GM18867 (cell line): ENCODE measurements around the gene ARHGAP24.

ENCODE experiments used
- ATAC-seq: cut with Tn5 transposase; IDR thresholded peaks from one replicate; pipeline ENCODE4 v1.9.1; 2021; ENCODE audit warnings: mild to moderate bottlenecking, moderate library complexity; ENCODE audit not compliant: unreplicated experiment

Gene ARHGAP24

DNA sequence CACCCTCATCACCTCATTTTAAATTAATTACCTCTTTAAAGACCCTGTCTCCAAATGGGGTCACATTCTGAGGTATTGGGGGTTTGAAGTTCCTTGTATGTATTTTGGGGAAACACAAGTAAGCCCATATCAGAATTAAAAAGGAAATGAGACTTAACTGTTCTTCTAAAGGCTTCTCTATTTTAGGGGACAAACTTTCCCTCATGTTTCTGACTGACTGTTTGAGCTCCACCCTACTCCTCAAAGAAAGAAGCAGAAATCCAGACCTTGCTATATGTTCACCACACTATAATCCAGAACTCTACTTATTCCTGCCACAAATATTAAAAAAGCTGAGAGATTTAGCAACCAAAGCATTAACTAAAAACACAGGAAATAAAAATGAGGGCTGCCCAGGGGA, 258.8 kb downstream of the ARHGAP24 start:
- no peak for ATAC-seq

DNA sequence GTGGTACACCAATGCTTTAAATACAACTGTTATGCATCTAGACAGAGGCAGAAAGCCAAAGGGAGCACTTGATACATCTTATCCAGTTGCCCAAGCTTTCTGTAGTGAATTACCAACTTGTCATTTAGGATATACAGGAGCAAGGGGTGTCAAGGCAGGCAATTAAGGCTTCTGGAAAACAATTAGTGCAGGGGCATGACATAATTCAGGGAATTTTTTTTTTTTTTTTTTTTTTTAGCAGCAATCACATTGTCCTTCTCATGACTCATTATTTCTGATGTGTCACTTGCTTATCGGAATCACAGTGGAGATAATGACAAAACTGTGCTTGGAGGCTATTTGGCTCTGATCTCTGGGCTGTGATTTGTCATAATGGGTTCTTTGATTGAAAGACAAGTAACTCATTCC, 259.5 kb downstream of the ARHGAP24 start:
- ATAC-seq: no peak

DNA sequence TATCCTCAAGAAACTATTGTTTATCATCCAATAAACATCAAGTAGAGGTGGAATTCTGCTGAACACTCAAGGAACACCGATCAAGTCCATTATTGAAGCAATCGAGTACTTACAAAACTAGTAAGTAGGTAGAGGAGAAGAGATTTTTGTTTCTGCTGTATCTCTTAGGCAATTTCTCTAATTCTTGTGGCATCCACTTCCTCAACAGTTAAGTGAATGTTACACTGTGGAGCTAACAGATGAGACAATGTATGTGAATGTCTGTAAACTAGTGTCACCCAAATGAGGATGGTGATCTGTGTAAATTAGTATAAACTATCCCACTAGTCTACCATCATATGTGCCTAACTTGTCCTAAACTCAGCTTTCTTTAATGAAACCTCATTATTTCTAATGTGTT, 261.6 kb downstream of the ARHGAP24 start:
- no peak for ATAC-seq

DNA sequence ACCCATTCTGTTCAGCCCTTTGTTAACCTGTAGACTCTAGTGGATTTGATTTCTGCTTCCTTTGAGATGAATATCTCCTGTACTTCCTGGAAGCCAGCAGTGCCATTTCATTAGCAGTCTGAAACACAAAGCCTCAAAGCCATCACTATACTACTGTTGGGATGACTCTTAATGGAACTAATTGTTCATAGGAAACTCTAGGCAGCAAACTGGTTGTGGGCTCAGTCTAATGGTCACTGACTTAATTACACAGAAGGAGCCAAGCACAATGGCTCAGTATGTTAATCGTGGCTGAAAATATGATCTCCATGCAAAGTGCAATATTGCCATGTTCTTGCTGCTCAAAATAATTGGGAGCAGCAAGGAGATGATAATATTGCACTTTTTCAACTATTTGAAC, 262.3 kb downstream of the ARHGAP24 start:
- no peak for ATAC-seq

DNA sequence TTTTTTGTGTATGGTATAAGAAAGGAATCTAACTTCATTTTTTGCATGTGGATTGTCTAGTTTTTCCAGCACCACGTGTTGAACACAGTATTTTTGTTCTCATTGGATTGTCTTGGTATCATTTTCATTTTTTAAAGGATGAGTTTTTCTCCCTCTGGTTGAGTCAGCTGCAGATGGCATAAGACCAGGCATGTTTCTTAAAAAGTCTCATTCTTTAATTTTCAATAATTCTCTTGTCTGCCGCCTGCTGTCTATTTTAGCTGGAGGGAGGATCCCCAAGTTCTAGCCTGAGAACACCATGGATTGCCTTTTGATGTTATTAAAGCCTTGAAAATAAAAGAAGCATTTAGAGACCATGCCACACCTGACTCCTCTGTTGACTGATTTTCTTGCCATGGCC, 263.8 kb downstream of the ARHGAP24 start:
- no peak for ATAC-seq

DNA sequence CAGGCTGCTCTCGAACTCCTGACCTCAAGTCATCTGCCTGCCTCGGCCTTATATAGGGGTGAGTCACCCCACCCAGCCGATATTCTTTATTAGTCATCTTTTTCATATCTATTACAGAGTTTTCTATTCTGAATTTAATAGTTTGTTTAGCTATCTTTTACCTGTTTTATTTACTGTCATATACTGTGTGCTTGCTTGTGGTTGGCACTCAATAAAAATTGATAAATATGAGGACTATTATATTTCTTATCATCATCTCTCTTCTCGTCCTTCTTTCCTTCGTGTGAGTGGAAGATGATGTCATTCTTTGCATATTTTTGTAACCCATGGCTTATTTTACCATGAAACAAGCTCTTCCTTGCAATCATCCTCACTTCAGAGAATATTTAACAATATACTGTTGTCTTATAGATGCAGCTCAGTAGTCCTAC, 265.5 kb downstream of the ARHGAP24 start:
- no peak for ATAC-seq

DNA sequence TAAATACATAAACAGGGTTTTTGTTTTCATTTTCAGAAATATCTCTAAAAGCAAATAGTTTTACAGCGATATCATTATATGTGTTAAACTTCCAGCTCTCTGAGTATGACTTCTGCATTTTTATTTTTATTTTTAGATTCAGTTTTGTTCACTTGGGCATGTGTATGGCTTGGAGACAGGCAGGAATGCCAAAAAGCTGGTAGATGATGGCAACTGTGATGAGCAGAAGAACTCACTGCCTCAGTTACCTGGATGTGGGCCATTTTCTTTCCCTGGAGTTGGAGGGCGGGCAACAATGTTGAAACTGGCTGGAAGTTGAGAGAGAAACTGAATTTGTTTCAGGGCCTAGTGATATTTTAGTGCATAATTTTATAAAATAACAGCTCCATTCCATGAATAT, 266.4 kb downstream of the ARHGAP24 start:
- no peak for ATAC-seq

DNA sequence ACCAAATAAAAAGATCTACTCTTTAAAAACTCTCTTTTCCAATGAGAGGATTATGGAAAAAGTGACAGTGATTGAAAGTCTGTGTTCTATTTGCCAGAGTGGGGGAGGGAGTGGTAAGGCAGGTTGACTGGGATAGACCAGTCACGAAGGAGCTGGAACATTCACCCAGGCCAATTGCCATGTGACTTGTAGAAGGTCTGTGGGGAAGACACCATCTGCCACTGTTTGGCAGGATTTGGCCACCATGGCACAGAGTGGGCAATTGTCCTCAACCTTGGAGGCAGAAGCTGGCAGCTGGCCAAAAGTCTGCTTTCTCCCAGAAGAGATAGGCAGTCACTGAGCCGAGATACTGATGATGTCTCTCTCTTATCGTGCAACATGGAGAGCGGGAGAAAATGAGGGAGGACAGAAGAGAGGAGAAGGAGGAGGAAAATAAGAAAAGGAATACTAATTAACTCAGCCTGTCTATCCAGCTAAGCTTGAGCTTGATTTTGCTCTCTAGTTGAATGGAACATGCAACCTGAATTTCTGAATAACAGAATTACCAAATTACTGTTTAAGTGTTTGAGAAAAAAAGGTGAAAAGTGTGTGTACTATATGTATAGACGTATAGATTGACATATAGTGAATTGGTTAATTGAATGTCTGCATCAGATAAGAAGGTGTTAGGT, 267.1 kb downstream of the ARHGAP24 start:
- ATAC-seq: no peak

DNA sequence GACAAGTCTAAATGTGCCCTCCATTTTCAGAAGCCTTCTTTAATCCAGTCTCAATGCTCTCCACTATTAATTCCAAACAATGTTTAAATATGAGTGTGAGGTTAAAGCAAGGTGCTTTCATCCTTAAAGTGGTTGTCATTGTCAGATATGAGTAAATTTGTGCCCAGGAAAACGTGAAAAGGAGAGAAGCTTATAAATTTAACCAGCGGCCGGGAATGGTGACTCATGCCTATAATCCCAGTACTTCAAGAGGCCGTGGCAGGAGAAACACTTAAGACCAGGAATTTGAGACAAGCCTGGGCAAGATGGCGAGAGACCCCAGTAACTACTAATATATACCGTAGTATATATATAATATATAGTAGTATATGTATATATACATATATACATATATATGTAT, 270.0 kb downstream of the ARHGAP24 start:
- ATAC-seq: no peak

DNA sequence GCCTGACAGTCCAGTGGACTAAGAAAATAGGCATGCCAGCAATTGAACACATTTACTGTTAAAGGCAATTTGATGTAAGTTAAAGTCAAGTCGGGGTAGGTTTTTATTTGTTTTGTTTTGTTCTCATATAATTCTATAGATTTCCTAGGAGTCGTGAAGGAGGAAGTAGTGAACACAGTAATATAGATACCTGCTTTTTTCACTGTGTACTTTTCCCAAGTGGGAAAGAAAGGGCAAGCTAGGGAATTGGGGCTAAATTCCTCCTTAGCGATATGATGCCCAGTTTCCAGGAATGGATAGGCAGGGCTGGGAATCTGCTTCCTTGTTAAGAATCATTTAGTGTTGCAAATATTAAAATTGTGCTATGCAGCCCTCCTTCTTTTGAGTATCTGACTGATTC, 271.0 kb downstream of the ARHGAP24 start:
- ATAC-seq: no peak

DNA sequence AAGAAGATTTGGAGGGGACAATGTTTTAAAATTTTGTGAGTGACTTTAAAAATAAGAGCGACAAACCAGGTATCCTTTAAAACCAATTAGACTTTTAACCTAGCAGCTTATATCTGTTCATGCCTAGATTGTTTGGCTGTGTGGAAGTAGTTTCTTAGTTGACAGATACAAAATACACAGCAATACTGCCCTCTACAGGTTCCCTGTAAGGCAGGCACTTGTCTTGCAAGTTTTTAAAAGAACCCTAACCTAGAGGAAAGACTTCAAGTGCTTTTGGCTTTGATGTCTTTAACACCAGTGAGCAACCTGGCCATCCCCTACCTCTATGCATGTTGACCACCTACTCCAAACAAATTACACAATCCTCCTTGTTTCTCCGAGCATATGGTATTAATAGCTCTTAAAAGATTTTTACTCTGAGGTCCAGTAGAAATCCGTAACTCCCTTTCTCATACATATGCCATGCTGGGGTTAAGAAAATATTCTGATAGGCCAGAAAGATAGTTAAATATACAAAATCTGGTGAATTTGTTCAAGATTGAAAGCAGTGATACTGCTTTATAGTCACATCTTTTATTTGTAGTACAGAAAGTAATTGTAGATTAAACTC, 273.0 kb downstream of the ARHGAP24 start:
- ATAC-seq: peak; percentile 80

DNA sequence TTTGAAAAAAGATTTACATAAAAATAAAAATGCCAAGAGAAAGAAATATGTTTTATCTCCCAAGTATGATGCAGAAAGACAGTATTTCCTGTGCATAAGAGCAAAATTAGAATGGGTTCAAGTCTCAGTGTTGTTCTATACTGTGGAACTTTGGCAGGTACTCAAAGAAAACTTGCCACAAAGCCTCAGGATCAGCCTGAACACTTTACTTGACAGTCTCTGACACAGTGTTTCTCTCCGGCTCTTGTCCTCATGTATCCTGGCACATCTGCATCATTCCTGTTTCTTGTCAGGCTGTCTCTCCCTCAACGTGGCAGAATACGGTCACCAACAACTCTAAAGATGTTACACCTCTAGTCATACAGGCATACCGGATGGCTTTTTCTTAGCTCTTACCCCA, 273.7 kb downstream of the ARHGAP24 start:
- ATAC-seq: no peak

DNA sequence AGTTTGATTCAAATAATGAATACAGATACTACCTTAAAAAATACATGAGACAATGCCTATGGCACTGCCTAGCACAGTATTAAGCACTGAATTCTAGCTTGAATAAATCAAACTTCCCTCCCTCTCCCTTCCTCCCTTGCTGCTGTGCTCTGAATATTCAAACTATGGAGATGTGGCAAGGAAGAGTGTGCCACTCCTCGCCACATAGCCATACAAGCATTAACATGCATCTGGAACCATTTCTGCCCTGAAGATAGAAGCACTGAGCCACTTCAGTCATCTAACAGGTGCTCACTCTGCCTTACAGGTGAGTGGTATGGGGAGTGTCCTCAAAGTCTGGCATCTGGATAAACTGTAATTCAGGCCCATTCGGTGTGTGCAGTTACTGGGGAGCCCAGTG, 276.9 kb downstream of the ARHGAP24 start:
- ATAC-seq: no peak

DNA sequence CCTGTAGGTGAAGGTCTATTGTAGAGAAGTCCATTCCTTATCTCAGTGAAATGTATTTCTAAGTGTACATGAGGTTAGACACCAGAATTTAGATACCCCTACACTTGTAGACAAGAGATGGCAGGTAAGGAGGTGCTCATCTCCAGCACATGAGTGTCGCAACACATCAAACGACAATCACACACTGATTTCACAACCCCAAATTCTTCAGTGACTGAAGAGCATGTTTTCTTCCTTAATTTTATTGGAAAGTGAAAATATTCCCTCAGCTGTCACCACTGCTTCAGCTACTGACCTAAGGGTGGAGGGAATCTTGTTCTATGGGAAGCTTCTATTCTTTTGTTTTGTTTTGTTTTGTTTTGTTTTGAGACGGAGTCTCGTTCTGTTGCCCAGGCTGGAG, 280.3 kb downstream of the ARHGAP24 start:
- ATAC-seq: no peak

DNA sequence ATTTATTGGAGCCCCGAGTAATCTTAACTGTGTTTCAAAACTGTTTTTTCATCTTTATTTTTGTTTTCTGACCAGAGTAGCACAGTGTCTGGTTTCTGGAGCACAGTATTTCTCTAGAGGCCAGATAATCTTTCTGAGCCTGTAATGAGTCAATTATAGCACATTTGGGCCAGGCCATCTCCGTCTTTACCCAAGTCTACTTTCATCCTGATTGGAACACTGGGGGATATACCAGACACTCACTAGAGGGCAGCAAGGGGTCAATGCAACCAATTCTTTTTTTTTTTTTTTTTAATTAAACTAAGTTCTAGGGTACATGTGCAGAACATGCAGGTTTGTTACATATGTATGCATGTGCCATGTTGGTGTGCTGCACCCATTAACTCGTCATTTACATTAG, 282.0 kb downstream of the ARHGAP24 start:
- ATAC-seq: no peak

DNA sequence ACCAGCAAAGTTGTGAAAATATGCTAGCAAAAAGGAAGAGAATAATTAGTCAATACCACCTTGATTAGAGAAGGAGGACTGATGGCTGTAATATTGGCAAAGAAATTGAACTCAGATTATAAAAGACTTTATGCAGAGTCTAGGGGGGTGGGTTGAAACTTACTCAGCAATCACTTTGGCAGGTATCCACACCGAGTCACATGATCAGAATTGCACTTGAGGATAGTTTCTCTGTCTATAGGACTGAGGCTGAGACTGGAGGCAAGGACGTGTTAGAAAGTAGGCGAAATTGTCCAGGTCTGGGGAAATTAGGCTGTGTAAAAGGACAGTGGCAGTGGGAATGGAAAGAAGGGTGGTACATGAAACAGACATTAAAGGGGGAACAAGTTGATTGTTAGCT, 284.4 kb downstream of the ARHGAP24 start:
- no peak for ATAC-seq

DNA sequence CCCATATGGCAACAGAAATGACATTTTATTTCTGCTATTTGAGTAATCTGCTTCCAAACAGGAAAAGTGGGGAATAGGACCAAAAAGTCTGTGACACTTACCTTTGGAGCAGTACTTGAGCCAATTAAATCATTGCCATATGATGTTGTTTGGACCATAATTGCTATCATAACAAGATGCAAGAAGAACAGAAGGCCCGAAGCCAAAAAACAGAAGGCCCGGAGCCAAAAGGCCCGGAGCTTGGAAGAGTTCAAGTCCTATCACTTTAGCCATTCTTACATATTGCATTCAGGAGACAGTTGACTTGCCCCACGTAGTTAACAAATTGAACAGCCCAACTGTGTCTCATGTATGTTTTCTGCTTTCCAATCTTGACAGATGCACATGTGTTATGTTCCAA, 285.6 kb downstream of the ARHGAP24 start:
- ATAC-seq: no peak

DNA sequence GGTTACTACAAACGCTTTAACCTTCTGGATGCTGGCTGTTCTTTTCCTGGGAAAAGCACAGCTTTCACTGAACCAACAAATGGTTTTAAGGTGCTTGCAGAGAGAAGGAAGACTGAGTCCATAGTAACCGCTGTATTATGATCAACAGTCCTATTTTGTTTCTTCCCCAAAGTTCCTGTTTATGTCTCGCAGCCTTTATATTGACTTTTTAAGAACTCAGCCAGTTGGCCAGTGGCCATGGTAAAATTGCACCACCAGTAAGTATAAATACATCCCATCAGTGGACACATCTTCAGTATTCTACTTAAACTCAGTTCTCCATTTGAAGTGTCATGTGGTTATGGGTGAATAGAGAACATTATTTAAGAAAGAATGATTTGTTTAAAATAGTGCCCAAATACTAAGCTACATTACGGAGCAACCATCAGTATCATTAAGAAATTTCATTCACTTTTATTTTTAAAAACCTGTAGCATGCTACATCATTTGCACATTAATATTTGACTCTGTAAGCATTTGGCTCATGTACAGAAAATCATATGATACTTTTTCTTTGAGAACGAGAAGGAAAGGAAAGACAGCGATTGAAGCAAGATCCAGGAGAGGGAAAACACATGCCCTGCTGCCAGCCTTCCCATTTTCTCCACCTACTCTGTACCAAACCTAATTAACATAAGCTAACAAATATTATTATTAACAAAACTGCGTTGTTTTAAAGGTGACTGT, 287.0 kb downstream of the ARHGAP24 start:
- no peak for ATAC-seq

DNA sequence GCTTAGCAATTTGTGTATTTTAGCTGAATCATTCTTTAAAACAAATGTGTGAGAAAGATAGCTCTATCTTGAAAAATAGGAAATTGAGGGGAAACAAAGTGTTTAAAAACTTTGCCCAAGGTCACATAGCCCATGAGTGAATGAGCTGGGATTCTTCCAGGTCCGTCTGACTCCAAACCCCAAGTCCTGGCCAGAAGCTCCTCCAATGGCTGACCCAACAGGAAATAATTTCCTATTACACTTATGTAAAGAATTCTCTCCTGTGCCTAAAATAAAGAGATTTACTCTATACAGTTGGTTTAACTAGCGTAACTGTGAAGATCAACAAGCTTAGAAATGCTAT, 287.6 kb downstream of the ARHGAP24 start:
- ATAC-seq: no peak

DNA sequence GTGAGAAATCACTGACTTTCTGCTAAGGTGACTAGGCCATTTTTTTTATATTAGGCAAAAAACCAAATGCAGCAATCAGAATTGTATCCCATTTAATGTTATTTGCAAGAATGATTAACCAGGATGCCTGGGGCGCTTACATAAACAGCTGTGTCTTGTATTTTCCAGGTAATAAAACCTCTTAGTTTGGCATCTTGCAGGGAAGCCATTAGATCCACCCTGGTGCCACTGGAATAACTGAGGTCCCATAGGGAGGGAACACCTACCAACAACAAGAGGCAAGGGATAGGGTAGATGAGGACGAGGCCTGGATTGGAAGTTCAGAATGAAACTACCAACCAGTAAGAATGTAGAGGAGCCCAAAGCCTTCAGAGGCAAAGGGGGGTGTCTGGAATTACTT, 288.3 kb downstream of the ARHGAP24 start:
- ATAC-seq: no peak

DNA sequence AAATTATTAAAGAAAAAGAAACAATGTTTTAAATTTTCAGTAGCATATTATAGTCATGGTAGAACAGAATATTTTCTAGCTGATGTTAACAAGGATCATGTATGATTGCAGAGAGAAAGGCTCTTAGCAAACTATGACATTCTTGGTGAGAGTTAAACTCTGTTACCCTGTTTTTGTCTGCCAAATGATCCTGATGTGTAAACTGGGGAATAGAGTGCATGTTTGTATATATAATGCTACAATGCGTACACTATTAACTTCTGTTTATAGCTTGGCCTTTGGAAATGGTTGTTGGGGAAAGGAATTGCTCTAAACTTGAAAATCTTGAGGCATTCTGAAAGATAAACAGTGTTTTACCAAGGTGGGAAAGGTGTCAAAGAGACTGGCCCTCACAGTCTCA, 292.7 kb downstream of the ARHGAP24 start:
- no peak for ATAC-seq

DNA sequence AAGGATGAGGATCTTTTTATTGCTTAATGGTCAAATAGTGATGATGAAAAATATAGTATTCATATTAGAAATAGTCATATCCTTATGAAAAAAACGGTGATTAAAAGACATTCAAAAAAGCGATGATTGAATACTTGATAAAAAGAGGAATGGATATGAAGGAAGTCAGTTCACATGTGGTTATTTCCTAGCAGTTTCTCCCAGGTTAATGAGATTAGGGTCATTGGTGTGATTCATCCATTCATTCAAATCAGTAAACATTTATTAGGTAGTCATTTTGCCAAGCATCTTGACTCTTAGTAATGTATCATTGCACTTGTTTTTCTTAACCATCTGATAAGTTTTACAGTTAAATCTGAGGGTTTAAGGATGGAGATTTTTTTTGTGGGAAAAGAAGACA, 294.1 kb downstream of the ARHGAP24 start:
- no peak for ATAC-seq
